H1 (cell line): ENCODE data around the gene SLC13A3.

Experiments used
- CEBPB ChIP-seq: IDR thresholded peaks from 2 replicates; pipeline ENCODE4 v1.6.1; 2012; ENCODE audit warnings: low read depth, low read length
- CTCF ChIP-seq, 3 experiments: IDR thresholded peaks; 1 replicate in 2 of 3; 2 replicates in 1 of 3; pipeline versions ENCODE4 v1.5.1 to v1.6.1; 2011; ENCODE audit warnings: low read length in 3 of 3, mild to moderate bottlenecking in 3 of 3, inconsistent platforms in 2 of 3, low read depth in 1 of 3, moderate library complexity in 1 of 3; ENCODE audit not compliant: insufficient read depth in 1 of 3; ENCODE audit errors: control extremely low read depth in 1 of 3
- POLR2A ChIP-seq, 2 experiments: IDR thresholded peaks; 1 replicate in 1 of 2; 2 replicates in 1 of 2; pipeline ENCODE4 v1.6.1; 2011; ENCODE audit warnings: low read depth in 2 of 2, low read length in 2 of 2, mild to moderate bottlenecking in 2 of 2; ENCODE audit errors: control extremely low read depth in 1 of 2
- POLR2AphosphoS5 ChIP-seq: IDR thresholded peaks from 2 replicates; pipeline ENCODE4 v1.6.1; 2011; ENCODE audit warnings: low read depth, low read length
- RFX5 ChIP-seq: IDR thresholded peaks from 2 replicates; pipeline ENCODE4 v1.6.1; 2011; ENCODE audit warnings: low read depth, low read length, improper control_type of control experiment, borderline replicate concordance

DNA sequence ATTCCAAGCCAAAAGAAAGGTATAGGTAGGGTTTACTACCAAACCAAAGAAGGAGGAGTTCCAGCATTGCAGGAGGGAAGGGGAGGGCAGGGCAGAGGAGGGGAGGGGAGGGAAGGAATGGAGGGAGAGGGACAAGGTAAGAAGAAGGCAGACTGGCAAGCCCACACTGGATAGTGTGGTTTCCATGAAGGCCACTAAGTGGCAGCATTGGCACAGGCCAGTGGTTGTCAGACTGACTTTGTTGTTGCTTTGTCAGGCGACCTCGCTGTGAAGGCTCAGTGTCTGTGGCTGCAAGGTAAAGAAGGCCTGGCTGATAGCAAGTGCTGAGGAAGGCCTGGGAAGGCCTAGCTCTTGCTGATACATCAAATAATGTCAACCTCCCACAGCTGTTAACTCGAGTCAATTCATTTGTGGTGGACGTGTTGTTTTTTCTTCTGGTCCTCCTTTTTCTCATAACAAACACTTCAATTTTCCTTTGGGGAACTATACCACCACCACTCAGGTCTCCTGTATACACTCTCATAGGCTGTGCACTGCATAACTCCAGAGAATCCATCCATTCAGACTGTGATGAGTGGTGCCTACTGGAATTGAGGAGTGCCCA, 130.2 kb downstream of the SLC13A3 start:
- TF ChIP-seq RFX5 (no peak), POLR2A (IDR thresholded peaks at IDR 0.05; ENCODE audit: control extremely low read depth in 1 of 2, low read depth in 2 of 2, low read length in 2 of 2) (no peak), POLR2AphosphoS5 (no peak), CTCF (IDR thresholded peaks at IDR 0.05; ENCODE audit: control extremely low read depth in 1 of 3, insufficient read depth in 1 of 3, low read depth in 1 of 3, low read length in 3 of 3) (peak; percentile 87 to 99 (median 91)), CEBPB (no peak)
